Mesenteric fat pad (tissue), 1 donor: ENCODE data around the gene CCDC27. TPM values are rescaled to one million over a fixed set of nuclear protein-coding genes. Genes with fewer than 3 reads are reported as not detected.

ENCODE experiments used
- DNase-seq: peaks from one replicate; pipeline ENCODE4 v3.0.0-alpha.2; 2020; ENCODE audit warnings: low spot score
- long read RNA-seq: library from polyadenylated mRNA; unstranded; transcript quantifications from one replicate; pipeline ENCODE4 v2.0.0, GENCODE V29; 2020
- total RNA-seq: library from RNA; stranded (reverse); fragmentation: NEBNext Ultra II Directional; extraction: Animal tissue kit (Norgen Biotek cat#: 25700); gene quantifications from one replicate; pipeline ENCODE4 v1.2.1, GENCODE V29; 2021
- donor health status: DM: yes; HTN: yes; CAD: no.

The CCDC27 gene
- not detected for total RNA-seq
- long read RNA-seq, result 0 reads

GRCh38 chr1:3752400-3752945 is at the start of gene CCDC27:
TSS of gene CCDC27 (plus strand) at chr1:3752450. CDS start at chr1:3752482, 32 bp downstream.
- DNase-seq, result no peak

GRCh38 chr1:3702528-3702927 is 49.7 kb upstream of the CCDC27 start:
- DNase-seq, result no peak

GRCh38 chr1:3702990-3703728 is 49.1 kb upstream of the CCDC27 start:
- no peak for DNase-seq

DNA sequence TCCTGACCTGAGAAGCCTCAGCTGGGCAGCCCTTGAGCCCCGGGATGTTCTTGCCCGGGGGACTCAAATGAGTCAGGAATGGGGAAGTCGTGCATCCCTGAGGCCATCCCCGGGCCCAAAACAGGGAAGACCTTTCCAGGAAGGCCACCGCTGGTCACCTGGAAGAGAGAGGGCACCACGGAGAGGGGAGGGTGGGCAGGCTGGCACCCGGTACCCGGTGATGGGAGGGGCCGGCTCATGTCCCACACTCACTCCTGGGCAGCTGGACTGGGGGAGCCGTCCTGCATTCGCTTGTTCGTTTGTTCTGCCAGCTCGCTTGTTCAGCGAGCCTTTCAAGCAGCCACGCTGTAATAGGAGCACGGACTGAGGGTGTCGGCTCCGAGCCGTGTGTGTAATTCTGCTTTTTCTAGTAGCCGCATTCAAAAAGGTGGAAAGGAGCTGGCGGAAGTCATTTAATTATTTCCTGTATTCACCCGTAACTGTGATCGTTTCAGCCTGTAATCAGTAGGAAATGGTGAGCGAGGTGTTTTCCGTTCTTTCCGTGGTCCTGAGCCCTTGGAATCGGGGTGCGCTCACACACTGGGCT is 48.4 kb upstream of the CCDC27 start:
- no peak for DNase-seq

- DNase-seq, result no peak
Measured at GRCh38 chr1:3705341-3705950, 46.8 kb upstream of the CCDC27 start.

DNA sequence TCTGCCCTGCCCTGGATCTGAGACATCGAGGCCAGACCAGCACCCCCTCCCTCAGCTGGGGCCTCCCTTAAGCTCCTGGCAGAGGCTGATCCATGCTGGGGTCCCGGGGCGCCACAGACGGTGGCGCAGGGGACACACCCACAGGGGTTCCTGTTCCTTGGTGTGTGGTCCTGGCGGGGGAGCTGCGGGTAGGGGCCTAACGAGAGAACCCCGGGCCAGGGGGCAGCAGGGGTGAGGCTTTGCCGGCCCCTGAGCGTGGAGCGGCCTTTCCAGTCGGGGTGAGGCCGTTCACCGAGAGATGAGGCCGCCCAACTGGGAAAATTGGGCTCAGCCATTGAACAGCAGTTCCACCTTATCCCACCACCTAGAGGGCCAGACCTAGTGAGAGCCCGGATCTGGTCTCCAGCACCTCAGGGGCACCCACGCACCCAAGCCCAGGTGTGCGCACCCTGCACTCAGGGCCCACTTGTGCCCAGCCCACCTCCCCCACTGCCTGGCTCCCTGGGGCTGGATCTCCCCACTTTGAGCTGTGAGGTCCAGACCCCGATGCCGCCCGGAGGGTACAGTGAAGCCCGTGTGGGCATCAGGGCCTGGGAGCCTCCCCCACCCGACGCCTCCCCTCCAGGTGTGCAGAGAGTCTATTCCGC is 45.5 kb upstream of the CCDC27 start:
- DNase-seq, result no peak

DNA sequence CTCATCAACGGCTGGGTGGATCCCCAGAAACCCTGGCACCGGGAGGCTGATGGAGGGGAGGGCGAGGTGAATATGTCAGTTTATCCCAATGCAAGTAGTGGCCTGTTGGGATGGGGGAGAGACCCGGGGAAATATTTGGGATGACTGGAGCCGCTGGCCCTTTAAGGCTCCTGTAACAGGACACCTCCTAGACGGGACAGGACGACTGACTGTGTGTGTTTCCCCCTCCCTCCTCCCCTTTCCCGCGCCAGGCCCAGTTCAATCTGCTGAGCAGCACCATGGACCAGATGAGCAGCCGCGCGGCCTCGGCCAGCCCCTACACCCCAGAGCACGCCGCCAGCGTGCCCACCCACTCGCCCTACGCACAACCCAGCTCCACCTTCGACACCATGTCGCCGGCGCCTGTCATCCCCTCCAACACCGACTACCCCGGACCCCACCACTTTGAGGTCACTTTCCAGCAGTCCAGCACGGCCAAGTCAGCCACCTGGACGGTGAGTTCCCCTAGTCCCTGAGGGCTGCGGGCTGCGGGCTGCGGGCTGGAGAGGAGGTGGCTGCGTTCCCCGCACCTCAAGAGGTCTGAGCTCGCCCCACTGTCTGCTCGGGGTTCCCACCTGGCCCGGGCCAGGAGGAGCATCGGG is 44.8 kb upstream of the CCDC27 start:
- DNase-seq, result no peak

- no peak for DNase-seq
Measured at GRCh38 chr1:3707939-3708328, 44.3 kb upstream of the CCDC27 start.

DNA sequence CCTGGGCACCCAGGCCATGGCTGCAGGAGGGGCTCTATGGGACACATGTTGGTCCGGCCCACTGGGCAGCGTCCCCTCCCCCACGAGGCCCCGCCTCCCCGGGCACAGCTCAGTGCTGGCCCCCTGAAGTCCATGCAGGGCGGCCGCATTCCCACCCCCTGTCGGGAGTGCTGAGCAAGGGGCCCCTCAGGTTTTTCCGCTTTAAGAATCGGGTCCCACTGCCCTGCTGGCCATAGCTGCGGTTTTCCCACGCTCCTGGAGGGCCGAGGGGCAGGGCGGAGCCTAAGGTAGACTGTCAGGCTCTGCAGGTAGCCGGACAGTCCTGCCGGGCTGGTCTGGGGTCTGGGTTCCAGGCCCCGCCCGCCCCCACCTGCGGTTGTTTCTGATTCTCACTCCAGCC is 43.5 kb upstream of the CCDC27 start:
- DNase-seq, result no peak

GRCh38 chr1:3710251-3710650 is 42.0 kb upstream of the CCDC27 start:
- no peak for DNase-seq

DNA sequence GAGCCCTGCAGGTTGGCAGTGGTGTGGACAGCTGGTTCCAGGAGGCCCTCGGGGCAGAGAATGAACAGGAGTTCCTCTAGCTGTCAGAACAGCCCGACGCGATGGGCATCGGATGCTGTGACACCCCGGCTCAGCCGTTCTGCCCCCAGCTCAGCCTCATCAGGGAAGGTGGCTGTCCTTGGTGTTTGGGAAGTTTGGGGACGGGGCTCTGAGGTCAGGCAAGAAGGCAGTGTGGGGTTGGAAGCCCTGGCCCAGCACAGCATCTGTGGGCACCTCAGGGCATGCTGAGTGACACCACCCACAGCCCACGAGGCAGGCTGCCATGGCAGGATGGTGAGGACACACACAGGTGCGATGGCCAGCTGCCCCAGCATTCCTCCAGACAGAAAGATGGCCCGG is 40.9 kb upstream of the CCDC27 start:
- DNase-seq, result no peak

GRCh38 chr1:3711780-3712451 is 40.3 kb upstream of the CCDC27 start:
- DNase-seq, result no peak

DNA sequence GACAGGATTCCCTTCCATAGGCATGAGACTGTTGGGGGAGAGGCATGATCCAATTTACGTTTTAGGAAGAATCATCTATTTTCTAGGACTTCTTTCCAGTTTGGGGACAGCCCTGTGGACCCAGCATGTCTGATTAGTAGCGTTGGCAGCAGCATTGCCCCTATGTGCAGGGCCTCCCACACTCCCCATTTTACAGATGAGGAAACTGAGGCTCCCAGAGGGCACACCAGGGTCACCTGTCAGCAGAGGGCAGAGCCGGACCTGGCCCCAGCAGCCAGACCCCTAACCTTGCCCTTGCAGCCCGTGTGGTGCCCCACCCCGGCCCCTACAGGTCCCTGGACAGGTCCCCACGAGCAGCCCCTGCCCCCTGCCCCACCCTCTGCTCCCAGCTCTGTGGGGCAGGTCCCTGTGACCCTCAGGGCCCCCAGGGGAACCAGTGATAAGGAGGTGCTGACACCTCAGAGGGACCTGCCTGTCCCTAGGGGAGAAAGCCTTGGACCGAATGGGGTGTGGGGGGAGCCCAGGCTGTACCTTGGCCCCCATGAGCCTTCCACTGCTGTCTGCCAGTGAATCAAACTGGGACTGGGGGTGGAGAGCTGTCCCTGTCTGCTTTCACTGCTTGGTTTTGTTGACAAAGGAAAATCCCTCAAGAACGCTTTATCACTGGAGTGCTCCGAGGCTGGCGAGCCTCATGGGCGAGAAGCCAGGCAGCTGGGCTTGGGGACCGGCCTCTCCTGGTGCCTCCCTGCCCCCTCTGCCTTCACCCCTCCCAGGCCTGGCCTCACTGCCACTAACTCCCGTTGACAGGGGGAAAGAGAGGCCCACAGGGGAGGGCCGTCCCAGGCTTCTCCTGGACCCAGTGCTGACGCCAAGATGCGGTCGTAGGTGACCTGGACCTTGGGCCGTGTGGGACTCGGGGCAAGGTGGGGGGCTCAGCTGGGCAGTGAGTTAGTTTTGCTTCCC is 39.4 kb upstream of the CCDC27 start:
- DNase-seq, result no peak

DNA sequence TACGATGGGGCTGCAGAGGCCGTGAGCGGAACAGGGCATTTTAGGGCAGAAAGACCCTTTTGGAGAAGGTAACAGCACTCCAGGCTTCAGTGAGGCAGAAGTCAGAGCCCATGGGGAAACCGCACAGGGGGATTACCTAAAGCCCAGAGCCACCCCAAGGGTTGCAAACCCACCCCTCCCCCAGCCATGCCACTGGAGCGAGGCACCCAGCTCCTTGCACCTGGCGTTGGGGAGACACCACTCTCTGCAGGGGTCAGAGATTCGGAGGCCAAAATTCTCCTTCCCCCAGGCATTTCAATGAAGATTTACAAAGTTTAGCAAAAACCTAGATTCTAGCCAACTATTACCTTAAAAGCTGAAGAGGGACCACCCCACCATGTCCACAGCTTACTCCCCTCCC is 38.4 kb upstream of the CCDC27 start:
- no peak for DNase-seq

GRCh38 chr1:3714284-3714741 is 37.9 kb upstream of the CCDC27 start:
- no peak for DNase-seq

- no peak for DNase-seq
Measured at GRCh38 chr1:3714814-3715213, 37.4 kb upstream of the CCDC27 start.

DNA sequence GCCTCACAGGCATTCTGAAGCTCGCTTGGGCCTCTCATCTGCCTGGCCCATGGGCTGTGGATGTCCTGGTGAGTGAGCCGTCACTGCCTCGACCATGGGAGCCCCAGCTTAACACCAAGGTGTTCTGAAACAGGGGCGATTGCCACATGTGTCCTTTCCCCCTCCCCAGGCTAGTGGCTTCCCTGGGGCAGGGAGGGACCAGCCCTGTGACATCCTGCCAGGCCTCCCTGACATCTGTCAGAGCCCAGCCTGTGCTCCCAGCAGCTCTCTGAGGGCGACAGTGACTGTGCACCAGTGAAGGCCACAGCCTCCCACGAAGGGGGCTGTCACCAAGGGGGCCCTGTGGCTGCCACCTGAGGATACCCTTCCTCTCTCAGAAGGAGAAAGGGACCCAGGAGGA is 35.9 kb upstream of the CCDC27 start:
- DNase-seq, result no peak

DNA sequence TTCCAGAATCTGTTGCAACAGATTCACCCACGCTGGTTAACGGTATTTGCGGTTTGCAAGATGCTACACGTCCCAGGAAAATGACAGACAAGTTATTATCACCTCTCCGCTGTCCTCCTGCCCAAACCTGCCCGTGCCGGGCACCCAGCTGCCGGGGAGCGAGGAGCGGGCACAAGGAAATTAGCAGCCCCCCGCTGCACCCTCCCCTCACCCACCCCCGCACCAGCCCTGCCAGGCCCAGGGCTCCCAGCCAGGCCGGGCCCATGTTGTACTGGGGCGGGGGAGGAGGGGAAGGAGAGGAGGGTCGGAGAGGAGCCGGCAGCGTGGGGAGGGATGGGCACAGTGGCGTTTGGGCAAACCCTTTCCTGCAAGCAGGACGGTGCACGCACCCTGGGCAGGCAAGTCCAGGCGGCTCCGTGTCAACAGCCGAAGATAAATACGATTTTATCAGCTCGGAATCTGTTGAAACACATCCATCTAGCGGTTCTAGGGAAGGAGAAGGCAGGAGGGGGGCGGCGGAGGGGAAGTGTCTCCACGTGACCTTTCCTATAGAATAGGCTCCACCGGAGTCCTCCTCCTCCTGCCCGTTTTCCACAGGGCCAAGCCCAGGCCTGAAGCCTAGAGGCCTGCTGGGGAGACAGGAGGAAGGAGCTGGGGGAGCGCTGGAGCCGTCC is 35.1 kb upstream of the CCDC27 start:
- DNase-seq, result no peak
